ENCODE results near the gene AQP5. TPM values are rescaled to one million over a fixed set of nuclear protein-coding genes. Genes with fewer than 3 reads are reported as not detected.

The AQP5 gene
- total RNA-seq, 2 experiments from 2014 or later, result not detected

GRCh38 chr12:49959685-49960473 lies 1.8 kb upstream of the AQP5 start:
- Histone ChIP-seq H3K4me2 (ENCODE audit: low read length) (peak overlapping the region; percentile 37; the same call in 1 of the 2 replicates), H2AFZ (ENCODE audit: low read length) (peak overlapping the region; percentile 11; the same call in 1 of the 2 replicates), H3K4me3 (ENCODE audit: low read depth, low read length, poor library complexity, severe bottlenecking) (no peak overlapping the region), H3K4me1 (ENCODE audit: insufficient read depth, low read length, poor library complexity, severe bottlenecking) (peaks cover 10% of the 10 kb centered on the region), H3K27ac (ENCODE audit: low read depth, low read length, poor library complexity, severe bottlenecking) (no peak overlapping the region), H3K36me3 (ENCODE audit: insufficient read depth, low read length) (no peaks in the 10 kb centered on the region), H3K79me2 (ENCODE audit: insufficient read depth, low read depth, low read length) (no peaks in the 10 kb centered on the region), H3K9me3 (ENCODE audit: low read length) (no peaks in the 10 kb centered on the region), H3K9me2 (ENCODE audit: insufficient read depth, low read length) (no peaks in the 10 kb centered on the region), H4K20me1 (ENCODE audit: insufficient read depth, low read length) (no peaks in the 10 kb centered on the region)
- ChIA-PET CTCF (ENCODE audit: unreplicated experiment) (no interaction called here), POLR2A (interaction anchor here (0.6 kb wide), 1 partner anchor 44 kb away, joined by 3 read pairs; no protein-coding TSS in a partner anchor)
- BruUV-seq (replicated peaks), result no TSS peak
- no peak for TF ChIP-seq CTCF (conservative IDR thresholded peaks at IDR 0.05; ENCODE audit: low read length)
- TF ChIP-seq EZH2phosphoT487 (IDR thresholded peaks at IDR 0.05; ENCODE audit: borderline replicate concordance, low read depth, low read length), result no peak
- intact Hi-C loops (cut with micrococcal nuclease; ENCODE audit: unreplicated experiment), result no loop called here
- peak; percentile 47 for DNase-seq (ENCODE audit: low spot score)

DNA sequence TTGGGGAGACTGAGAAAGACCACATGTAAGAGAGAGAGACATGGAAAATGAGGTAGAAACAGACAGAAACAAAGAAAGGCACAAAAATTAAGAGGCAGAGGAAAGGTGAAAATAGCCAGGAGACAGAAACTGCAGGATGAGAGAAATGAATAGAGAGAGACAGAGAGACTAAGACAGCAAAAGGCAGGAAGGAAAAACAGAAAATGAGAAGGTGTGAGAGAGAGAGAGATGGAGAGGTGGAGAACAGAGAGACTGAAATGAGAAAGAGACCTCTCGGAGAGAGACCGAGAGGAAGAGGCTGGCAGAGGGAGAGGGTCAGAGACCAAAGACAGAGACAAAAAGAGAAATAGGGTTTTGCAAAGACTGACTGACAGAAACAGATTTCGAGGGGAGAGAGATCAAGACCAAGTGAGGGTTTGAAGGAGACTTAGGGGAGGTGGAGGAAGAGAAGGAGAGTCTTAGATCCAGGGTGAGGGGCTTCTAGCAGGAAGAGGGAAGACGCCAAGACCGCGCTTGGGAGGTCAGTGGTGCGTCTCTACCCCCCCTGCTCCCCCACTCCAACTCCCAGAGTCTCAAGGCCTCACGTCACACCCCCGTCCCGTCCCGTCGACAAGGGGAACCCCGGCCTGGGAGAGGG lies 1.1 kb upstream of the AQP5 start:
- POLR2A ChIA-PET, result no interaction called here

More for the DNA sequence above, 1.1 kb upstream of the AQP5 start:
- Histone ChIP-seq H3K9me3 (ENCODE audit: low read length) (no peaks in the 10 kb centered on the region), H3K4me2 (ENCODE audit: low read length) (0 out of 2 replicates have a peak overlapping the region, but pooled peaks have one; percentile 37), H3K4me1 (ENCODE audit: insufficient read depth, low read length, poor library complexity, severe bottlenecking) (peaks cover 10% of the 10 kb centered on the region), H3K27ac (ENCODE audit: low read depth, low read length, poor library complexity, severe bottlenecking) (no peak overlapping the region), H3K9me2 (ENCODE audit: insufficient read depth, low read length) (no peaks in the 10 kb centered on the region), H3K36me3 (ENCODE audit: insufficient read depth, low read length) (no peaks in the 10 kb centered on the region), H4K20me1 (ENCODE audit: insufficient read depth, low read length) (no peaks in the 10 kb centered on the region), H2AFZ (ENCODE audit: low read length) (peak overlapping the region; percentile 11; the same call in 1 of the 2 replicates), H3K79me2 (ENCODE audit: insufficient read depth, low read depth, low read length) (no peaks in the 10 kb centered on the region), H3K4me3 (ENCODE audit: low read depth, low read length, poor library complexity, severe bottlenecking) (no peak overlapping the region)
- TF ChIP-seq EZH2phosphoT487 (IDR thresholded peaks at IDR 0.05; ENCODE audit: borderline replicate concordance, low read depth, low read length) (no peak), CTCF (conservative IDR thresholded peaks at IDR 0.05; ENCODE audit: low read length) (no peak)
- intact Hi-C loops (cut with micrococcal nuclease; ENCODE audit: unreplicated experiment), result no loop called here
- DNase-seq (ENCODE audit: low spot score), result no peak
- CTCF ChIA-PET (ENCODE audit: unreplicated experiment), result no interaction called here
- BruUV-seq (replicated peaks), result no TSS peak
